ENCODE measurements around the gene GSTA3.
"Not testable (repeated sequence)": the region's sequence is repeated elsewhere in the genome, so short reads cannot be mapped to it uniquely, and the experiment has no call there.

GSTA3 gene

DNA sequence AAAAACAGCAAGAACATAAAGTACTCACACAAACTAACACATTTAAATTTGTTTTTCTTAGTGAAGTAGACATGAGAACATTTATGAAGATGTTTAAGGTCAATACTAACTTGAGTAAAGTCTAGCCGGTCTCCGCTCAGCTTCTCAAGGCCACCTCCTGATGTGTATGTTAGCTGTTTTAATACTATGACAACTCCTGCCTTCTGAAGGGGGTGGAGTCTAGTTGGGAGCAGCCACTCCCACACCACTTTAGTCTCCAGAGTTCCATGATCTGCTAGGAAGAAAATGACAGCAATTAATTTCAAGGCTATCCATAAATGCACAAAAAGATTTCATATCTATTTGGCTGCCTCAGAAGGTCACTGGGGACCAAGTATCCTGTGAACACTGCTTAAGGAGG, at the start of gene GSTA3:
TSS of gene GSTA3 (minus strand) at position 168 of the 400 bp plus-strand sequence. CDS start 3,864 bp downstream, outside the sequence.
- in situ Hi-C loops (cut with HindIII; ENCODE audit: low sequenced_read_pairs) = no loop called here
- DNase-seq (ENCODE audit: low read depth, low spot score) = no peak
- TF ChIP-seq CTCF (IDR thresholded peaks at IDR 0.05; ENCODE audit: low read depth, low read length) = no peak
- no peak within 1 kb of the TSS for H3K4me3 ChIP-seq (ENCODE audit: low read depth, low read length)

GRCh38 chr6:52958546-52959255, 49.2 kb upstream of the GSTA3 start:
- no peak for TF ChIP-seq CTCF (IDR thresholded peaks at IDR 0.05; ENCODE audit: low read depth, low read length)
- in situ Hi-C loops (cut with HindIII; ENCODE audit: low sequenced_read_pairs) = no loop called here
- no peak for DNase-seq (ENCODE audit: low read depth, low spot score)
- H3K4me3 ChIP-seq (ENCODE audit: low read depth, low read length) = no peak overlapping the region

DNA sequence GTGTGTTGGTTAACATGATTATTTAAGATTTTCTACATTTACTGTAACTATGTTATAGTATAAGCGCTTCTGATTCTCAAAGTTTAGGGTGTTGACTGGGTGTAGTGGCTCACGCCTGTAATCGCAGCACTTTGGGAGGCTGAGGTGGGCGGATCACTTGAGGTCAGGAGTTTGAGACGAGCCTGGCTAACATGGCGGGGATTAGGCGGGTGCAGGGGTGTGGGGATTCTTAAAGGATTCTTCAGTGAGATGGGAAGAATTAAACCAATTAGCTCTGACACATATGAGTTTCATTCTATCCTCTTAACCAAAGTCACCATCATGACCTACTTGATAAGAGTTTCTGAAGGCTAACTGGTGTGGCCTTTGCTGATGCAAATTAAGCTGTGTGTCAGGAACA, 46.4 kb upstream of the GSTA3 start:
- no peak for DNase-seq (ENCODE audit: low read depth, low spot score)
- TF ChIP-seq CTCF (IDR thresholded peaks at IDR 0.05; ENCODE audit: low read depth, low read length) = no peak
- in situ Hi-C loops (cut with HindIII; ENCODE audit: low sequenced_read_pairs) = no loop called here
- H3K4me3 ChIP-seq (ENCODE audit: low read depth, low read length) = no peak overlapping the region

DNA sequence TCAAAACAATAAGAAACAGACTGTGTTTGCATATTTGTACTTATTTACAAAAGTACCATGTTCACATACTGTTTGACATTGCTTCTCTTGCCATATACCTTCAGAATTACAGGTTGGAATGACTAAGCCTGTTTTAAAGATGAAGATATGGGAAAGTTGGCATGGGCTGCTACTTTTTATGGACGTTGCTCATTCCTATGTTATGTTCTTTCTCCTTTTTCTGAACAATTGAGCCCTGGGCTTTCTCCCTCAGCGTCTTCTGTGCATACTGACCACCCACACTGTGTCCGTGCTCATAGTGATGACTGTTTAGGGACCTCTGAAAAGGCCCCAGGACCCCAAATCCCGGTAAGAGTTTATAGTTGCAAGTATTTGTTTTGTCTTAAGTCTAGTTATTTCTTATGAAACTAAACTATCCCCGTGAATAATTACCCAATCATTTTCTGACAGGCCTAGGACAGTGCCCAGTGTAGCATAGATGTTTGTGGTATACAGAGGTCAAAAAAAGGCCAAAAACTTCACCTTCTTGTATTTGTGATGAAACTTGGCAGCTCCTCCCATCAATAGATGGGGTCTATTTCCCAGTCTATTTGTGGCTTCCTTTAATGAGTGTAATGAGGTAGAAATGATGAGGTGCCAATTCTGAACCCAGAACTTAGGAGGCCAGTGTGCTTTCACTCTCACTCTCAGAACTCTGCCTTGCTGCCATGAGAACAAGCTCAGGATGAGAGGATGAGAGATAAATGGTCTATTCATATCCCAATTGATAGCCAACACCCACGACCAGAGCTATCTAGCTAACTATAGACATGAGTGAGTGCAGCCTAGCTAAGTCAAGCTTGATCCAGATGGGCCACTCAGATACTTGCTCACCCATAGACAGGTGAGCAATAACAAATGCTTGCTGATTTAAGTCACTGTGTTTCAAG, 44.7 kb upstream of the GSTA3 start:
- H3K4me3 ChIP-seq (ENCODE audit: low read depth, low read length) = no peak overlapping the region
- DNase-seq (ENCODE audit: low read depth, low spot score) = no peak
- in situ Hi-C loops (cut with HindIII; ENCODE audit: low sequenced_read_pairs) = no loop called here
- no peak for TF ChIP-seq CTCF (IDR thresholded peaks at IDR 0.05; ENCODE audit: low read depth, low read length)

- no peak overlapping the region for H3K4me3 ChIP-seq (ENCODE audit: low read depth, low read length)
- DNase-seq (ENCODE audit: low read depth, low spot score) = no peak
- no peak for TF ChIP-seq CTCF (IDR thresholded peaks at IDR 0.05; ENCODE audit: low read depth, low read length)
- in situ Hi-C loops (cut with HindIII; ENCODE audit: low sequenced_read_pairs) = no loop called here
Observed at GRCh38 chr6:52946306-52946705, 36.8 kb upstream of the GSTA3 start.

- H3K4me3 ChIP-seq (ENCODE audit: low read depth, low read length); in situ Hi-C loops (cut with HindIII; ENCODE audit: low sequenced_read_pairs); DNase-seq (ENCODE audit: low read depth, low spot score): not testable (repeated sequence)
Observed at GRCh38 chr6:52942821-52943220, 33.3 kb upstream of the GSTA3 start.

DNA sequence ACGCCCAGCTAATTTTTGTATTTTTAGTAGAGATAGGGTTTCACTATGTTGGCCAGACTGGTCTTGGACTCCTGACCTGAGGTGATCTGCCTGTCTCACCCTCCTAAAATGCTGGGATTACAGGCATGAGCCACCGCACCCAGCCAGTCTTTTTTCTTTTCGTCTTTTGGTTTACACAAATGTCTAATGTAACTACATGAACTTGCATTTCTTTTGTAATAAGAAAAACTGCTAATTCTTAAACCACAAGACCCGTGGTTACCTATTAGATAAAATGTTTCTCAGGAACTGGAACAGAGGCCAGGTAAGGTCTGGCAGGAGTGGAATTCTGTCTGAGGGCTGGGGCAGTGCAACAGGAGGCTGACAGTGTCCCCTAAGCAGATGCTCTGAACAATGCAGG, 32.7 kb upstream of the GSTA3 start:
- in situ Hi-C loops (cut with HindIII; ENCODE audit: low sequenced_read_pairs) = no loop called here
- no peak overlapping the region for H3K4me3 ChIP-seq (ENCODE audit: low read depth, low read length)
- TF ChIP-seq CTCF (IDR thresholded peaks at IDR 0.05; ENCODE audit: low read depth, low read length) = no peak
- no peak for DNase-seq (ENCODE audit: low read depth, low spot score)
